ENCODE data around the gene AJM1.

Gene AJM1

DNA sequence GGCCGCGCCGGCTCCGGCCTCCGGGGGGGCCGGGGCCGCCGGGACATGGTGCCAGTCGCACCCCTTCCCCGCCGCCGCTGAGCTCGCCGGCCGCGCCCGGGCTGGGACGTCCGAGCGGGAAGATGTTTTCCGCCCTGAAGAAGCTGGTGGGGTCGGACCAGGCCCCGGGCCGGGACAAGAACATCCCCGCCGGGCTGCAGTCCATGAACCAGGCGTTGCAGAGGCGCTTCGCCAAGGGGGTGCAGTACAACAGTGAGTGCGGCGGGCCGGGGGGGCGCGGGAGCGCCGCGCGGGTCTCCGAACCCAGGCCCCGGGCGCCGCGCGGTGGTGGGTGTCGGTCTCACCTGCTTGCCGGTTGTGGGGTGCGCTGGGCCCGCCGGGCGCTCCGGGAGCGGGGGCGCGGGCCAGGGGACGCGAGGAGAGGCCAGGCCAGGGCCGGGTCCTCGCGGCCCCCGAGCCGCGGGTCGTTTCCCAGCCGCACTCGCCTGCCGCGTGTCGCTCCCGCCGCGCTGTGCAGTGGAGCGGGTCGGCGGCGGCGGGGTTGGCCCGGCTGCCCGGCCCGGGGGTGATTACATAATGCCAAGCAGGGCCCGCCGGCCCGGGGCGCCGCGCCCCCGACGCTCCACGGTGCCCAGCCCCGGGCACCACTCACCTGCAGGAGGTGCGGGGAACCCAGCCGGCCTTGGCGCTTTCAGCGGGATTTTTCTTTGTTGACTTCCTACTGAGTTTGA lies 34.0 kb upstream of the AJM1 start:
- DNase-seq: peak; percentile 63

DNA sequence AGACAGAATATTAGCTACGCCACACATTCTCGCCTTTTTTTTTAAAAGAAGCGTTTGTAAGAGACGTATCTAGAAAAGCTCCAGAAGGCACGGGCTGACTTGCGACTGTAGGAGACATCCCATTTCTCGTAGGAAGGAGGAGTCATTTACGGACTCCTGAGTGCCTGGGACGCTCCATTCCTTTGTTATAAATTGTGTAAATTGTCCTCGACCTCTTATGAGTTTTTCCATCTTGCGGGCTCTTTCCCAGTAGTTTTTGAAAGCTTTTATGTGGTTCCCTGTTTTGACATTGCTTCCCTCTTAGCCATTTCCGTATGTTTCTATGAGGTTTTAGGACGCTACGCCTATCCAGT lies 33.5 kb upstream of the AJM1 start:
- no peak for DNase-seq

DNA sequence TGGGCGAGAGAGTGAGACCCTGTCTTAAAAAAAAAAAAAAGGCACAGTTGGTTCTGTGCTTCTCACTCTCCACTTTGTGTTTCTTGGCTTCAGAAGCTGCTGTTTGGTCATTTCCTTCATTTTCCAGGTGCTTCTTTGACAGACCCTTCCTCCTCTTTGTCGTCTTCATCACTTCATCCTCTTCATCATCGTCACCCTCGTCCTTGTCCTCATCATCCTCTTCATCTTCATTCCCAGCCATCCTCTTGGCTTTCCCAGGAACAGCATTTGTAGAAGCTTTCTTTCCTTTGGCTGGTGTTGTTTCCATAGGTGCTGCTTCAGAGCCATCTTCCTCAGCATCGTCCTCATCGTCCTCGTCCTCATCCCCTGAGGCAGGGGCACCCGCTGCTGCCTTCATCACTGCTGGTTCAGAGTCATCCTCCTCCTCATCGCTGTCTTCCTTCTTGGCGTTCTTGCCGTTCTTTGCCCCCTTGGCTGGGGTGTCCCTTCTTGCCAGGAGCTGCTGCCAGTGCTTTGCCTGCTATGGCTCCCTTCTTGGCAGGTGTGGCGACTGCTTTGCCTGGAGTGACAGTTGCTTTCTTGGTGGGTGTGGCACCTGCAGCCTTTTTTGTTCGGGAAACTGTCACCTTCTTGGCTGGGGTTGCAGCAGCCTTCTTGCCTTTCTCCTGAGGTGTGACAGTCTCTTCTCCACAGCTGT lies 27.4 kb upstream of the AJM1 start:
- DNase-seq: no peak

DNA sequence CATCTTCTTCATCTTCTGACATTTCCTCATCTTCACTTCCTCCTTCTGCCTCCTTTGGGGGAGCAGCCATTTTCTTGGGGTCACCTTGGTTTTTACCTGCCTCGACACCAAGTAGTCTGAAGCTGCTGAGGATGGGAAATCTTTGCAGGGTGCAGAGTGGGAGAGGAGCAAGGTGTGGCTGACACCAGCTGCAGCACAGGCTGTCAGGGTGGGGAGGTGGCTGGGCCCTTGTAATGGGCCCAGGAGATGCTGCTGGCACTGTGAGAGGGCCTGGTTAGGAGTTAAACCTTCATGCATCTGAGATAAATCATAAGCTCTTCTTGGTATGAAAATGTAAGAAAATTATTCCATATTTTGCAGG lies 26.9 kb upstream of the AJM1 start:
- no peak for DNase-seq

DNA sequence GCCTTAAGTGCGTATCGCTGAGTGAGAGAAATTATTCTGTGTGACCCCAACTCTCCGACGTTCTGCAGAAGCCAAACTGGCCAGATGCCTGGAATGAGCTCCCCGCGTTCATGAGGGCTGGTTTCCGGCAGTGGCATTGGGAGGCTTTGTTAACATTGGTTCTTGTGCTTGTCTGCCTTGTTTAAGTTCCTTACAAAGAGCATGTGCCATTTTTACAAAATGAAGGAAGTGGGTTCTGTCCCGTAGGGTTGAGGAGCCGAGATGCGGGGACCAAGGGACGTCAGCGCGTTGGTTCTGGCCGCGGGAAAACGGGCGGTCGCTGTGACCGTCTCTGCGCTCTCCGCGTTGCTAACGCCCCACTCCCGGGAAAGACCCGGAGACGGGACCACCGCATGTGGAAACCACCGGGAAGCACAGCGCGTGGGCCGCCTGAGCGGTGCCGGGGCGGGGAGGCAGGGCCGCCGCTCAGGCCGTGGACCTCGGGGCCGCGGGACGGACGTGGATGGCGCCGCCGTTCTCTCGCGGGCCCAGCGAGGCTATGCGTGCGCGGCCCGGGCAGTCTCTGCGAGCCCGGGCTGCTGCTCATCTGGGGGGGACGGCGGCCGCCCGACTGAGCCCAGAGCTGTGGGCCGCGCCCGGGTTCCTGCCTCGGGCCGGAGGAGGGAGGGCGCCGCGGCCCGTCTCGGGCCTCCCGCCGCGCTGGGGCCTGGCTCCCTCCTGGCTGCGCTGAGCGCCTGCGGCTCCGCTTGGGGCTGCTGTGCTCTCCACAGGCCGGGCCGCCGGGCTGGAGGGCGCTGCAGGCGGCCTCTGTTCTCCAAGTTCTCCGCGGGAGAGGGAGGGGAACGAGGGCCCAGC lies 21.1 kb upstream of the AJM1 start:
- DNase-seq: no peak

DNA sequence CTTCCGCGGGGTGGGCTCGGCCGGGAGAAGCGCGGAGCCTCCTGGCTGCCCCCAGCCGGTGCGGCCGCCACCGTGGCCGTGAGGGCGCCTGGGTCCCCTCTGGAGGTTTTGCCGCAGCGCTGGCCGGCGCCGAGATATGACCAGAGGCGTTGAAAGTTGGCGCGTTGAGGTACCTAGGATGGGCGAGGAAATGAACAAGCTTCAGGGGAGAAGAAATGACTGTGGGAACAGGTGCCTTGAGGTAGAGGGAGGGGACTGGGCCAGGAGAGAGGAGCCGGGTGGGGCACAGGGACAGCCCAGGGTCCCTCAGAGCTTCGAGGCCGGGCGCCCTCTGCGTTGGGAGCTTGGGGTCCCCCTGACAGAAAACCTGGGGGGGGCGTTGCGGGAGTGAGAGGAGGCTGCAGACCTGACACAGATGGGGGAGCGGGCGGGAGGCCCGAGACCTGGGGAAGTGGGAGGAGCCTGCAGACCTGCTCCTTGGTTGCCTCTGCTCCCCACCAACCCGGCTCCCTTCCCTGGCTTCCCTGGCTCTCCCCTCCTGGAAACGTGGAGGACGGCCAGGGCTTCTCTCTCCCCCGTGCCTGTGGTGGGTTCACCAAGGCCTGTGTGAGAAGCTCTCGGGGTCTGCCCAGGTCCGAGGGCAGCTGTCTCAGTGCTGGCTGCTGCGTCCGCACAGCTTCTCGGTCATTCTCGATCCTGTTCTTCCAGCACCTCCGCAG lies 20.3 kb upstream of the AJM1 start:
- DNase-seq: no peak

DNA sequence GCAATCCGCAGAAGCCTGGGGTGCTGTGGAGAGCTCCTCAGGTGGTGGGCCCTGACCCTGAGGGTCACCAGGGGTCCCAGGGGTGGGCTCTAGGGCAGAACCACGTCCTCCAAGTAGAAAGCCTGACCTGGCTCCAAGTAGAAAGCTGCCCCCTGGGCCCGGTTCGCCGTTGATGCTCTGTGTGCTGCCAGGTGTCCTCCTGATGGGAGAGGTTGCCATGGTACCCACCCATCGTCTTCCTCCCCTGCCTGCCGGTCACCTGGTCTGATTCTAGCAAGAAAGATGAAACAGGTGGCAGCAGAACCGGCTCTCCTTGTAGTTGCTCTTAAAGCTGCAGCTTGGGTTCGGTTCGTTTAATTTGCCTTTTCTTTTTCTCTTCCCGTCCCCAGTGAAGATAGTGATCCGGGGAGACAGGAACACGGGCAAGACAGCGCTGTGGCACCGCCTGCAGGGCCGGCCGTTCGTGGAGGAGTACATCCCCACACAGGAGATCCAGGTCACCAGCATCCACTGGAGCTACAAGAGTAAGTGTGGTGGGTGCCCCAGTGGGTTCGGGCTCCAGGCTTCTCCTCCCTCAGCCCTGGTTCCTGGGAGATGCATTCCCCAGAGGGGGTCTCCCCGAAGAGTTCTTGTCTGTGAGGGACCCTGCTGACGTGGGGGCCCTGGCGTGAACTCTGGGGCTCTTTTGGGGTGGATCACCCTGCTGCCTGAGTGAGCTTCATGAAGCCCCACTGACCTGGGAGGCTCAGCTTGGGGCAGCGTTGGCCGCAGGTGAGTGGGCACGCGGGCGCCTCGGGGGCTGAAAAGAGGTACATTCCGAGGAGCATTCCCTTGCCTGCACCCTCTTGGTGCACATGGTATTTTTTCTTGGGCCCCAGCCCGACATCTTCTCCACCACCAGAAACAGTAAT lies 18.9 kb upstream of the AJM1 start:
- no peak for DNase-seq

DNA sequence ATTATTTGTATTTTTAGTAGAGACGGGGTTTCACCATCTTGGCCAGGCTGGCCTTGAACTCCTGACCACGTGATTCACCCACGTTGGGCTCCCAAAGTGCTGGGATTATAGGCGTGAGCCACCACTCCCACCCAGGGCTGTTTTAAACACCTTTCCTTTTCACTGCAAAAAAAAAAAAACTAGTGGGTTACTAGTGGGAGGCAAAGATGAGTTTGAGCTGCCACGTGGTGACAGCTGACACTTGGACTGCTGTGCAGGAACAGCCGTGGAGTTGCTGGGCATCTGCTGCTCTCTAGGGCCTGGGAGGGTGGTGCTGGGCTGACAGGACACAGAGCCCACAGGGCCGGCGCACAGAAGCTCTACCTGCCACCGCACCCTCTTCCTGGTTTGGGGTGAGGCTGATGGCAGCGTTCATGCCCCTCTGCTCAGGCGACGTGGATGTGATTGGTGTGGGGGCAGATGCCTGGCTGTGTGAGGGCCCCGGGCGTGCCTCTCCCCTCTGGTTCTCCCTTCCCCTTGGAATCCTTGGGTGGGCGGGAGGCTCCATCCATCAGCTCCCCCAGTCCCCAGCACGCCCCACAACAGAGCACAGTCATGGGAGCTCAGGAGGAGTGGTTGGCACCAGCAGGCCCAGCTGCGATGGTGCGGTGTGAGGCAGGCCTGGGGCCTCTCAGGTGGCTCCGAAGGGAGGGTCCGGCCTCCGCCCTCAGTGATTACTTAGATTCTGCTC lies 17.6 kb upstream of the AJM1 start:
- DNase-seq: no peak

DNA sequence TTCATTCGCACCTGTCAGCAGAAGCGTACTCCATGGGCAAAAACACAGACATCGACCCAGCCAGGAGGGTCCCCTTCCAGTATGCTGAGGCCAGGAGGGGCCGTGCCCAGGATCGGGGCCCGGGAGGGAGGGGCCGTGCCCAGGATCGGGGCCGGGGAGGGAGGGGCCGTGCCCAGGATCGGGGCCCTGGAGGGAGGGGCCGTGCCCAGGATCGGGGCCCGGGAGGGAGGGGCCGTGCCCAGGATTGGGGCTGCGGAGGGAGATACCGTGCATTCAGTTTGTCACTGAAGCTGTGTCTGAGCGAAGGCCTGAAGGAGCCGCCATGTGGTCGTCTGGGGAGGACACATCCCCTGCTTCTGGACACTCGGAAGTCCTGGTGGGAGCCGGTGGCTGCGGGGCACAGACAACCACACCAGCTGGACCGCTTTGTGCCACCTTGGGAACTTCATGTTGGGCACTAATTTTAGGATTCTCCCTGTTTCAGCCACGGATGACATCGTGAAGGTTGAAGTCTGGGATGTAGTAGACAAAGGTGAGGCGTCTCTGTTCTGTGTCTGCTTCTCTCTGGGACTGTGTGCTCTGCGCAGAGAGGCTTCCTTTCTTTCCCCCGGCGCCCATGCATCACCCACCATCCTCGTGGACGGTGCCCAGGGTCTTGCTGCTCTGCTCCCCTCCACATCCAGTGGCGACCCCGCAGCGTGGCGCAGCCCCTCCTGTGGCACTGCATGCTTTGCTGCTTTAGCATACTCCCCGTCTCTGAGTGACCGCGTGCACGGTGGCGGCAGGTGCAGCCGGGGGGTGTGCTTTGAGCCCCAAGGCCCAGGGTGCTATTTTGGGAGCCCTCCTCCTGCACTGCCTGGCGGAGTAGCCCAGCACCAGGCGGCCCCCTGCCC lies 16.7 kb upstream of the AJM1 start:
- no peak for DNase-seq

DNA sequence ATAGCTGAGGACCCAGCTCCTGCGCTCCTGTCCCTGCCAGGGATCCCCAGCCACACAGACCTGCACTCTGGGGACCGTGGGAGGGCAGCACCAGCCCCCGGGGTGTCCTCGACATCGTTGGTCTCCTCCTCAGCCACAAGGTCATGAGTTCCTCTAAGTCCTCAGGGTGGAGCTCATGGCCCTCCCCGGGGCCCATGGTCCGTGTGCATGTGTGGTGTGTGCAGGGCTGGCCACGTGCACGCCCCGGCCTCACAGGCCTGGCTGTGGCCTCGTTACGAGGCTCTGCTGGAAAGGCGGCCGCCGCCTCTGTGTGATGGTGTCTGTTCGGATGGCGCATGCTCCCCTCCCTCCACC lies 16.1 kb upstream of the AJM1 start:
- DNase-seq: no peak

DNA sequence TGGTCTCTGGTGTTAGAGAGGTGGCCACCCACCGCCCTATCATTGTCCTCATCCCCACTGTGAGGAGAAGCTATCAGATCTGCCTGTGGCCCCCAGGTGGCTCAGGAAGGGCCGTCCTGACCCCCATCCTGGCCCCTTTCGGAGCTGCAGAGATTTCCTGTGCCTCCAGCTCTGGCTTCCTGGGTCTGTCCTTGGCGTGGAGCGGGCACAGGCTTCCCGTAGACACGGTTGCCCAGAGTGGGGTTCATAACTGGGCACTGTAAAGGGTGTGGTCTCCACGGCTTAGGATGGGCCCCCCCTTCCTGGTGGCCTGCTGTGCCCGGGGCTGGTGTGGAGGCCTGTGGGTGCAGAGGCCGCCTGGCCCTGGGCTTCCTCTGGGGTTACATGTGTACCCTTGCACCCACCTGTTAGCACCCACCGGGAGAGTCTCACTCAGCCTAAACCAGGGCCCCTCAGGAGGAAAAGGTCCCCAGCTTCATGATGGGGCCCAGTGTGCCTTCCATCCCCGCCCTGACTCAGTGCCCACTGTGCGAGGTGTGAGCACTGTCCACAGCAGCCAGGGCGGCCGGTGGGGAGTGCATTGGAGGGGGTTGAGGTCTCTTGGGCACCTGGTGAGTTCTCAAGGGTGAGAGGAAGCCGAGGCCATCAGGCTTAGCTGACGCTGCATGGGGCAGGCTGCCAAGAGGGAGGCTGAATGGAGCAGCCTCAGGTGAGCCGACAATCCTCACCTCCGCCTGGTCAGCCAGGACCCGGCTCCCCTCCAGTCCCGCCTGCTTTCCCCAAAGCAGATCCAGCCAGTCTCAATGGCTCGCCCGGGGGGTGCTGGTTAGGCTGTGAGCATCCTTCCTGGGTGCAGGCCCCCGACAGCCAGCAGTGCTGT lies 15.3 kb upstream of the AJM1 start:
- no peak for DNase-seq

DNA sequence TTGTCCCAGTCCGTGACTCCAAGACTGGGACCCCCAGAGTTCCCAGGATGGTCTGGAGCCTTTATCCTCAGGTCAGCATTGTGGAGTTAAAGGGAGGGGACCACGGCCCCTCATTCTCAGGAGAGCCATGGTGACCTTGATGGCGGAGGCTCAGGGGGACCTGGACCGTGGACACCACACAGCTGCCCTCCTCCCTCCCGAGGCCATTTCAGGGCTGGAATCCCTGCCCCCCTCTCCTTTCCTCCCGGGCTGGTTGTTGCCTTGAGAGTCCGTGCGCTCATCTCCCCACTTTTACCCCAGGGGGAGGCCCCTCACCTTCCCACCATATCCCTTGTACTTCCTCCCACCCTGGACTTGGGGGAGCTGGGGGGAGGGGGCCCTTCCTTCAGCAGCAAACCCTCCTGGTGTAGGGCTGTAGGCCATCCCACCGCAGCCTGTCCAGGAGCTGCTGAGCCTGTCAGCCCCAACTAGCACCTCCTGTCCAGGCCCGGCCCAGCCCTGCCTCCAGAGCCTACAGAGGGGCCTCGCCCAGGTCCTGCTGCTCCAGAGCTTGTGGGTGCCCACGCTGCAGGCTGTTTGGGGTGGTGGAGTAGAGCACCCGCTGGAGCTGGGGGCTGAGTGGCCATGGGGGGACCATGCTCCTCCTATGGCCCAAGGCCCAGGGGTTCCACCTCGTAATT lies 14.3 kb upstream of the AJM1 start:
- no peak for DNase-seq

DNA sequence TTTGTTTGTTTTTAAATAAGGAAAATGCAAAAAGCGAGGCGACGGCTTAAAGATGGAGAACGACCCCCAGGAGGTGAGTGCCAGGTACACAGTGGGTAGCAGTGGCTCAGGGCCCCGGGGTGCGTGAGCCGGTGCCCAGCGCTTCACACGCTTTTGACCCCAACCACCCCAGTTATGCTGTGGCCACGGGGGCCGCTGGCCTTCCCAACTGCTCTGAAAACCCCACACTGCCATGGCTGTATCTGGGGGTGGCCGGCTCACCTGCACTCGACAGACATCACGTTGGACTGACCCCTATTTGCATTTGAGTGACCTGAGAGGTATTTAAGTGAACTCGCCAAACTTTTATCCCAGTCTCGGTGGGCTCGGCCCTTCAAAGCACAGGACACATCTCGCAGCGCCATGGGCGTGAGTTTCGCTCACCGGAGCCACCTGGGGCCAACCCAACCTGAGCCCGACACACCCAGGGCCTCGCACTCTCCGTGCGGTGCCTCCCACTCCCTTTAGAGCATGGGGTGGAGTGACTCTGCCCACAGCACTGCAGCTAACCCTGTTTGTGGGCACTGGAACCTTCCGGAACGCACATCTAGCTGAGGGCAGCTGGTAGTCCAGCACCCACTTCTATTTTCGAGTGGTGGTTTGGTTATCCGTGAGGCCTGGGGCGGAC lies 13.7 kb upstream of the AJM1 start:
- DNase-seq: no peak

DNA sequence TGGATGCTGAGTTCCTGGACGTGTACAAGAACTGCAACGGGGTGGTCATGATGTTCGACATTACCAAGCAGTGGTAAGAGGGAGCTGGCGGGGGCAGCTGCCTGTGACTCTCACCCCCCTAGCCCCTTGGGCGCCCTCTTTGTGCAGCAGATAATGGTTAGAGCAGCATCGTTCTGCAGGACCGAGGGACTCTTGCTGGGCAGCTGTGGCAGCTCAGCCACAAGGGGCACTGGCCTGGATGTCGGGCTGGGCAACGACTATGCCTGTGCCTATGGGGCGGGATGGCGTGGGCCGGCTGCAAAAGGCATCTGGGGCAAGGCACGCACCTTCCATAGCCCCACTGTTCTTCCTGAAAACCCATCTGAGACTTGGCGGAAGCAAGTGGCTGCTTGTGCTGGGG lies 12.9 kb upstream of the AJM1 start:
- no peak for DNase-seq

DNA sequence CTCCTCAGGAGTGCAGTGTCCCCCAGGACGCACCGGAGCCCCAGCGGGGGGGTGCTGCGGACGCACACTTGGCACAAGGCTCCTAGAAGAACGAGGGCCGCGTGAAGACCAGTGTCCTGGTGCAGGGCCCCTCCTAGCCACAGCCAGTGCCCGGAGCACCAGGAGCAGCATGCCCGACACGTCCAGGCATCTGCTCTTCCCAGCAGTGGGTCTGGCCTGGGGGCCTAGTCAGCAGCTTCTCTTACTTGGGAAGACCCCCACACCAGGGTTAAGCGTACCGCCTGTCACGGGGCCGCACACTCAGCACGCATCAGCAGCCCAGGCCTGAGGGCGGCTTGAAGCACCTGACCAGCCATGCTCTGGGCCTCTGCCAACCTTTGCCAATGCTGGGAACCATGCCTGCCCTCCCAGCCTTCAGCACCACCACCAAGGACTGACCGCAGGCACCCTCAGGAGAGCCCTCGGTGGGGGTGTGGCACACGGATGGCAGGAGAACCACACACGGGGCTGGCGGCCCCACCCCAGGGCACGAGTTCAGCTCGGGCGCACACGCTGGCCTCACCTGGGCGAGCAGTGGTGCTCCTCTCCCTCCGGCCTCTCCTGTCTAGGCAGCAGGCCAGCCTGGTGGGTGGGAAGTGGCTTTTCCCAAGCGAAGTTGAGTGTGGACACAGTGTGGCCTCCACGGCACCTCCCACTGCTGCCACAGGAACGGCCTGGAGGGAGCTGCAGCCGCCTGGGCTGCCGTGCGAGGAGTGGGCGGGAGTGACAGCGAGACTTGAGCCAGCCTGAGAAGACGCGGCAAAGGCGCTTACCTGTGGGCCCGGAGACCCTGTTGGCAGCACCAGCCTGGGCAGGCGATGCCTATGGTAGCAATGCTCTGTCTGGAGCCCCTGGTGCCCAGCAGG lies 12.0 kb upstream of the AJM1 start:
- no peak for DNase-seq

DNA sequence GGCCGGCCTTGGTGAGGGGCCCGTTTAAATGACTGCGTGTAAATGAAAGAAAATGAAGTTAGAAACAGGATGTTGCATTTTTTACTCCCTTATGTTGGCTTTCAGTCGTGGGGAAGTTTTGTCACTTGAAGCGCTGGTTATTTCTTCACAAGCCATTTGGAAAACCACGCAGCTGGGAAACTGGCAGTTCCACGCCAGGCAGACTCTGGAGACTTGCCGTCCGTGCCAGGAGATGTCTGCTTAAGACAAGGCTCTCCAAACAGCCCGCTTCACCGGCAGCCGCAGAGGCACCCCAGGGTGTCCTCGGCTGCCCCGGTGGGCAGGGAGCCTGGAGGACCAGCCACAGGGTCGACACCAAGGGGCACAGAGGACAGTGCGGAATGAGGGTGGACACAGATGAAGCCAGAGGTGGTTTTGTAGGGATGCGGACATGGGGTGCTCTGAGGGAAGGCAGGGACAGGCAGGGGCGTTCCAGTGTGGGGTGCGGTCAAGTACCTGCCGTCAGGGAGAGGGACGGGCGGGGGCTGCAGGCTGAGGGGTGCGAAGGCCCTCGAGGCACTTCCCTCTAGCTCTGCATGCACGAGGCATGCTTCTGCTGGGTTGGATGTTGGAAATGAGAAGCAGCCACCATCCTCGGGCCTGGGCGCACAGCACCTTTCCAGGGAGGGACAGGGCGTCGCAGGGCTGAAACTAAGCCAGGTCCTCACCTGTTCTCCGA lies 11.1 kb upstream of the AJM1 start:
- DNase-seq: no peak

DNA sequence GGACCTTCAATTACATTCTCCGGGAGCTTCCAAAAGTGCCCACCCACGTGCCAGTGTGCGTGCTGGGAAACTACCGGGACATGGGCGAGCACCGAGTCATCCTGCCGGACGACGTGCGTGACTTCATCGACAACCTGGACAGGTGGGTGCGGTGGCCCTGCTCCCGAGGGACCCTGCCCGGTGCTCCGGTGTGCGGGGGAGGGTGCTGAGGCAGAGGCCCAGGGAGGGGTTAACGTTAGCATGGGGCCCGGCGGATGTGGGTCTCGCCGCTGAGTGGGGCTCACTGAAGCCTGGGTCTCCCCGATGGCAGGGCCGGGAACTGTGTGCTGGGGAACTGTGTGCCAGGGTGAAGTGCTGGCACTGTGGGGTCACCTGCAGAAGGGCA lies 10.6 kb upstream of the AJM1 start:
- no peak for DNase-seq

Data from right forelimb (tissue), 1 donor.